ENCODE results near the gene MUC2. TPM values are rescaled to one million over a fixed set of nuclear protein-coding genes. Genes with fewer than 3 reads are reported as not detected.

MUC2 gene
- total RNA-seq, 1 donor from 2014 or later: not detected

DNA sequence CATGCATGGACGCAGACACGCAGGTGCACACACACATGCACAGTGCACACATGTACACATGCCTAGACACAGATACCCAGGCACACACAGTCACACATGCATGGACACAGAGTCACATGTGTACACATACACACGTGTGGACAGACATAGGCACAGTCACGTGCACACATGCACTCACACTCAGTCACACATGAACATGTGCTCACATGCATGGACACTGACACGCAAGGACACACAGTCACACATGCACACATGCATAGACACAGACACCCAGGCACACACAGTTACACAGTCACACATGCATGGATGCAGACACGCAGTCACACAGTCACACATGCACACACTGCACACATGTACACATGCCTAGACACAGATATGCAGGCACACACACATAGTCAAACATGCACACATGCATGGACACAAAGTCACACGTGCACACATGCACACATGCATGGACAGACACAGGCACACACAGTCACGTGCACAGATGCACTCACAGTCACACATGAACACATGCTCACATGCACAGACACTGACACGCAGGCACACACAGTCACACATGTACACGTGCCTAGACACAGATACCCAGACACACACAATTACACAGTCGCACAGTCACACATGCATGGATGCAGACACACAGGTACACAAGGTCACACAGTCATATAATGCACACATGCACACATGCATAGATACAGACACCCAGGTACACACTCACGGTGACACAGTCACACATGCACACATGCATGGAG is 16.8 kb downstream of the MUC2 start:
- Histone ChIP-seq H3K27ac (no peak overlapping the region), H3K4me3 (no peak overlapping the region), H3K4me1 (no peaks in the 10 kb centered on the region), H3K36me3 (no peaks in the 10 kb centered on the region), H3K9me3 (no peaks in the 10 kb centered on the region), H3K27me3 (no peaks in the 10 kb centered on the region)
- TF ChIP-seq CTCF (IDR thresholded peaks at IDR 0.05): no peak
- DNase-seq (no peak), ATAC-seq (no peak)
- intact Hi-C loops (cut with DNase I): no loop called here

DNA sequence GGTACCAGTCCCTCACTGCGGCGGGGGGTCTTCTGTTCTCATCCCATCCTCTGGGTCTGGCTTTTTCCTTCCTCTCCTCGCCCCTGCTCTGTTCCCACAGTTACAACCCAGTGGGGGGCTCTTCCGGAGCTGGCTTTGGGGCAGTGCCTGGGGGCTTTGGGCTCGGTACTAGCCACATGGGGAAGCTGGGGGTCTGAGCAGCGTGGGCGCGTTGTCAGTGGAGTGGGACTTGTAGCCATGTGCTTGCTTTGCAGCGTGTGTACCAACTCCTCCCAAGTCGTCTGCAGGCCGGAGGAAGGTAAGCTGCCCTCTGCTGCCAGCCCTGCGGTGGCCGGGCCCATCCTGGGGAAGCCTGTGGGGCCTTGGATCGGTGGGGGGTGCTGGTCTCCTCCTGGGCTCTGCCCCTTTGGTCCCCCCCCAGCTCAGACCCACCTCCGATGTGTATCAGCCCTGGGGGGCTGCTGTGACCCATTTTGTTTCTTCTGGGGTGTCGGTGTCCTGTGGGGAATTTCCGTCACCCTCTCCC is 17.5 kb downstream of the MUC2 start:
- no peaks in the 10 kb centered on the region for H3K4me1 ChIP-seq
- intact Hi-C loops (cut with DNase I): no loop called here
- DNase-seq (no peak), ATAC-seq (no peak)
- H3K4me3 ChIP-seq: no peak overlapping the region
- H3K27me3 ChIP-seq: no peaks in the 10 kb centered on the region
- no peaks in the 10 kb centered on the region for H3K36me3 ChIP-seq
- H3K9me3 ChIP-seq: no peaks in the 10 kb centered on the region
- TF ChIP-seq CTCF (IDR thresholded peaks at IDR 0.05): no peak
- no peak overlapping the region for H3K27ac ChIP-seq

- no peak for DNase-seq
- Histone ChIP-seq H3K4me3 (no peak overlapping the region), H3K4me1 (no peaks in the 10 kb centered on the region), H3K9me3 (no peaks in the 10 kb centered on the region), H3K36me3 (no peaks in the 10 kb centered on the region), H3K27me3 (no peaks in the 10 kb centered on the region), H3K27ac (no peak overlapping the region)
- intact Hi-C loops (cut with DNase I): no loop called here
- ATAC-seq: no peak
- no peak for TF ChIP-seq CTCF (IDR thresholded peaks at IDR 0.05)
Measured at GRCh38 chr11:1092919-1093318, 18.2 kb downstream of the MUC2 start.

DNA sequence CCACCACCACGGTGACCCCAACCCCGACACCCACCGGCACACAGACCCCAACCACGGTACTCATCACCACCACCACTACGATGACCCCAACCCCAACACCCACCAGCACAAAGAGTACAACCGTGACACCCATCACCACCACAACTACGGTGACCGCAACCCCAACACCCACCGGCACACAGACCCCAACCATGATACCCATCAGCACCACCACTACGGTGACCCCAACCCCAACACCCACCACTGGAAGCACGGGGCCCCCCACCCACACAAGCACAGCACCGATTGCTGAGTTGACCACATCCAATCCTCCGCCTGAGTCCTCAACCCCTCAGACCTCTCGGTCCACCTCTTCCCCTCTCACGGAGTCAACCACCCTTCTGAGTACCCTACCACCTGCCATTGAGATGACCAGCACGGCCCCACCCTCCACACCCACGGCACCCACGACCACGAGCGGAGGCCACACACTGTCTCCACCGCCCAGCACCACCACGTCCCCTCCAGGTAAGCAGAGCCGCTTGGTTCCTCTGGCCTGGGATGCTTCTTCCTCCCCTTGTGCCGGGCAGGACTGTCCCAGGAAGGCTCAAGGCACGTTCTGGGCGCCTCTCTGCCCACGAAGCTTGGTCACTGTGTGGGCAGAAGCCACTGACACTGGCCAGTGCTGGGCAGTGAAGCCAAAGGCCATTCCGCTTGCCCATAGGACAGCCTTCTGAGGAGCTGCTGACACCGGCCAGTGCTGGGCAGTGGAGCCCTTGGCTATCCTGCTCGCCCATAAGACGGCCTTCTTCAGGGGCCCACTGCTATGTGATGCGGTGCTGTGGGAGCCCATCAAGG is 25.1 kb downstream of the MUC2 start:
- H3K36me3 ChIP-seq: no peaks in the 10 kb centered on the region
- no peaks in the 10 kb centered on the region for H3K4me1 ChIP-seq
- DNase-seq (no peak), ATAC-seq (no peak)
- H3K27ac ChIP-seq: no peak overlapping the region
- H3K9me3 ChIP-seq: no peaks in the 10 kb centered on the region
- no peaks in the 10 kb centered on the region for H3K27me3 ChIP-seq
- TF ChIP-seq CTCF (IDR thresholded peaks at IDR 0.05): no peak
- no peak overlapping the region for H3K4me3 ChIP-seq
- intact Hi-C loops (cut with DNase I): no loop called here

DNA sequence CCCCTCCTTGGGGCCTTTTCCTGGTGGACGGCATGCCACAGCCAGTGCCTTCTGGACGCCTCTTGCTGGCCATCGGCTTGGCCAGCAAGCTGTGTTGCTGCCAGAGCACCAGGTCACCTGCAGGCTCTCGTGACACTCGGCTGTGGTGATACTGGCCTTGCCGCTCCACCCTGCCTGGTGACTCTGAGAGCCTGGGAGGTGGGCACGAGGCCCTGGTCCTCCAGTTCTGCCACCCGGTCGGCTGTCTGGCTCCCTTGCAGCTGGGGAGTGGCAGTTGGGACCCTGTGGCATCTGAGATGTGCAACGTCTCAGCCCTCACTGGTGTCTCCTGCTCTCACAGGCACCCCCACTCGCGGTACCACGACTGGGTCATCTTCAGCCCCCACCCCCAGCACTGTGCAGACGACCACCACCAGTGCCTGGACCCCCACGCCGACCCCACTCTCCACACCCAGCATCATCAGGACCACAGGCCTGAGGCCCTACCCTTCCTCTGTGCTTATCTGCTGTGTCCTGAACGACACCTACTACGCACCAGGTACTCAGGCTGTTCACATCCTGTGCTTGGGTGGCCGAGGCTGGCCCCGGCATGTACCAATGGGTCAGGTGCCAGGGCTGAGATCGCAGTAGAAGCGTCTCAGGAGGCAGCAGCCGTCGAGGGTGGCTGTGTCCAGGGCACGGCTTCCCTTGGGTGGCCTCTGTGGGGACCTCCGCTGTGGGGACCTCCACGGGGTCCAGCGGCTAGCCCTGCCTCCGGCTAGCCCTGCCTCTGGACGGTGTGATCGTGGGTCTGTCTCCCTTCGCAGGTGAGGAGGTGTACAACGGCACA is 26.0 kb downstream of the MUC2 start:
- peak; percentile 52 for DNase-seq
- H3K27me3 ChIP-seq: no peaks in the 10 kb centered on the region
- intact Hi-C loops (cut with DNase I): no loop called here

More for the DNA sequence above, 26.0 kb downstream of the MUC2 start:
- Histone ChIP-seq H3K9me3 (no peaks in the 10 kb centered on the region), H3K4me3 (no peak overlapping the region), H3K27ac (no peak overlapping the region), H3K36me3 (no peaks in the 10 kb centered on the region), H3K4me1 (no peaks in the 10 kb centered on the region)
- no peak for TF ChIP-seq CTCF (IDR thresholded peaks at IDR 0.05)
- ATAC-seq: no peak
